Trophoblast cell (in vitro differentiated cells and primary cell): ENCODE results near the gene ASB13.

Source experiments
- DNase-seq, 2 donors: peaks; one replicate each; pipeline ENCODE4 v3.0.0-alpha.2; 2016
- H2AFZ ChIP-seq: 2 replicates; pipeline ENCODE4 v1.6.1; 2013; ENCODE audit warnings: low read length, moderate library complexity, mild to moderate bottlenecking; ENCODE audit not compliant: insufficient read depth, poor library complexity
- H2AK5ac ChIP-seq: 2 replicates; pipeline ENCODE4 v1.6.1; 2013; ENCODE audit warnings: mild to moderate bottlenecking, low read length
- H2BK120ac ChIP-seq: 2 replicates; pipeline ENCODE4 v1.6.1; 2013; ENCODE audit warnings: low read length, mild to moderate bottlenecking, moderate library complexity; ENCODE audit not compliant: insufficient read depth, poor library complexity
- H2BK12ac ChIP-seq: 2 replicates; pipeline ENCODE4 v1.6.1; 2013; ENCODE audit warnings: mild to moderate bottlenecking, low read length, moderate library complexity
- H2BK5ac ChIP-seq: 2 replicates; pipeline ENCODE4 v1.6.1; 2013; ENCODE audit warnings: low read length, low read depth, moderate library complexity, mild to moderate bottlenecking; ENCODE audit not compliant: poor library complexity
- H3K14ac ChIP-seq: 2 replicates; pipeline ENCODE4 v1.6.1; 2013; ENCODE audit warnings: mild to moderate bottlenecking, low read length
- H3K18ac ChIP-seq: 2 replicates; pipeline ENCODE4 v1.6.1; 2013; ENCODE audit warnings: mild to moderate bottlenecking, low read length
- H3K23ac ChIP-seq: 2 replicates; pipeline ENCODE4 v1.6.1; 2013; ENCODE audit warnings: low read length
- H3K27ac ChIP-seq: 2 replicates; pipeline ENCODE4 v1.5.1; 2013; ENCODE audit warnings: low read depth, mild to moderate bottlenecking, inconsistent platforms, low read length, moderate library complexity
- H3K27me3 ChIP-seq: 2 replicates; pipeline ENCODE4 v1.6.1; 2013; ENCODE audit warnings: inconsistent platforms, mild to moderate bottlenecking, low read length, moderate library complexity; ENCODE audit not compliant: insufficient read depth
- H3K36me3 ChIP-seq, 2 experiments: 1 replicate in 1 of 2; 2 replicates in 1 of 2; pipeline ENCODE4 v1.6.1; 2013; ENCODE audit warnings: low read length in 2 of 2, mild to moderate bottlenecking in 2 of 2, moderate library complexity in 1 of 2; ENCODE audit not compliant: insufficient read depth in 2 of 2, control insufficient read depth in 1 of 2
- H3K4ac ChIP-seq: 2 replicates; pipeline ENCODE4 v1.6.1; 2013; ENCODE audit warnings: low read depth, mild to moderate bottlenecking, low read length, moderate library complexity
- H3K4me1 ChIP-seq, 2 experiments: 1 replicate in 1 of 2; 2 replicates in 1 of 2; pipeline ENCODE4 v1.6.1; 2013; ENCODE audit warnings: low read length in 2 of 2, mild to moderate bottlenecking in 2 of 2, moderate library complexity in 1 of 2; ENCODE audit not compliant: insufficient read depth in 2 of 2, control insufficient read depth in 1 of 2
- H3K4me2 ChIP-seq: 2 replicates; pipeline ENCODE4 v1.6.1; 2013; ENCODE audit warnings: inconsistent platforms, mild to moderate bottlenecking, low read length, moderate library complexity
- H3K4me3 ChIP-seq: 2 replicates; pipeline ENCODE4 v1.5.1; 2013; ENCODE audit warnings: mild to moderate bottlenecking, low read depth, low read length, inconsistent platforms
- H3K79me1 ChIP-seq: one replicate; pipeline ENCODE4 v1.6.1; 2013; ENCODE audit warnings: low read length
- H3K79me2 ChIP-seq: 2 replicates; pipeline ENCODE4 v1.6.1; 2013; ENCODE audit warnings: low read length, mild to moderate bottlenecking; ENCODE audit not compliant: control insufficient read depth, insufficient read depth, poor library complexity
- H3K9ac ChIP-seq: 2 replicates; pipeline ENCODE4 v1.6.1; 2013; ENCODE audit warnings: mild to moderate bottlenecking, low read length
- H3K9me3 ChIP-seq: 2 replicates; pipeline ENCODE4 v1.6.1; 2013; ENCODE audit warnings: low read depth, mild to moderate bottlenecking, control low read depth, inconsistent platforms, low read length; ENCODE audit not compliant: insufficient read depth
- H4K12ac ChIP-seq: 2 replicates; pipeline ENCODE4 v1.6.1; 2013; ENCODE audit warnings: low read depth, mild to moderate bottlenecking, low read length, moderate library complexity
- H4K8ac ChIP-seq: 2 replicates; pipeline ENCODE4 v1.6.1; 2013; ENCODE audit warnings: low read depth, mild to moderate bottlenecking, low read length, moderate library complexity
- H4K91ac ChIP-seq: one replicate; pipeline ENCODE4 v1.6.1; 2013; ENCODE audit warnings: low read depth, mild to moderate bottlenecking, low read length, moderate library complexity
- WGBS: extraction: QIAGEN DNeasy Blood & Tissue Kit; methylation state at CpG from one replicate; pipeline ENCODE4 v1.1.7; 2013; ENCODE audit warnings: missing lambda C conversion rate; ENCODE audit not compliant: insufficient read length, insufficient coverage; ENCODE audit errors: extremely low coverage; 5-methylcytosine and 5-hydroxymethylcytosine counted together

Gene ASB13

DNA sequence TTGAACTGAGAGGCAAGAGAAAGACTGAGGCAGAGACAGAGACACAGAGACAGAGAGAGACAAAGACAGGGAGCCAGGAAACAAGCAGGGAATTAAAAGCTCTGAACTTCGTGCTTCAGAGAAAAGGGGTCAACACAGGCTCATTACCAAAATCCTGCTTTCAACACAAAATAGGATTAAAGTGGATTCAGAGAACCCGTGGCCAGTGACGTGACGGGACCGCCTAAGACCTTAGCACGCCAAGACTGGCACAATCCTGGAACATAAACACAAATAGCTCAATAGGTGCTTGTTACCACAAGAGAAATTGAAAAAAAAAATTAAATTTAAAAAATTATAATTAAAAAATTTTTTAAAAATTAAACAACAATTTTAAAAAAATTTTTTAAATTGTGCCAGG is 21.5 kb downstream of the ASB13 start:
- DNase-seq = no peak
- WGBS = no CpG with 5 or more reads among the region's 6 CpGs
- Histone ChIP-seq H3K9ac (no peak overlapping the region), H2BK5ac (no peak overlapping the region), H3K4ac (no peak overlapping the region), H4K91ac (no peak overlapping the region), H3K79me1 (no peaks in the 10 kb centered on the region), H3K4me3 (no peak overlapping the region), H3K4me1 (no peaks in the 10 kb centered on the region), H3K14ac (no peak overlapping the region), H3K18ac (no peak overlapping the region), H2BK12ac (no peak overlapping the region), H2AFZ (no peak overlapping the region), H3K79me2 (no peaks in the 10 kb centered on the region), H3K36me3 (peaks cover 8 to 16% of the 10 kb centered on the region in 2 experiments), H4K8ac (no peak overlapping the region), H3K27me3 (no peaks in the 10 kb centered on the region), H2AK5ac (no peak overlapping the region), H3K4me2 (no peak overlapping the region), H2BK120ac (no peak overlapping the region), H3K9me3 (peaks cover 2% of the 10 kb centered on the region), H3K23ac (no peak overlapping the region), H3K27ac (no peak overlapping the region), H4K12ac (no peak overlapping the region)

DNA sequence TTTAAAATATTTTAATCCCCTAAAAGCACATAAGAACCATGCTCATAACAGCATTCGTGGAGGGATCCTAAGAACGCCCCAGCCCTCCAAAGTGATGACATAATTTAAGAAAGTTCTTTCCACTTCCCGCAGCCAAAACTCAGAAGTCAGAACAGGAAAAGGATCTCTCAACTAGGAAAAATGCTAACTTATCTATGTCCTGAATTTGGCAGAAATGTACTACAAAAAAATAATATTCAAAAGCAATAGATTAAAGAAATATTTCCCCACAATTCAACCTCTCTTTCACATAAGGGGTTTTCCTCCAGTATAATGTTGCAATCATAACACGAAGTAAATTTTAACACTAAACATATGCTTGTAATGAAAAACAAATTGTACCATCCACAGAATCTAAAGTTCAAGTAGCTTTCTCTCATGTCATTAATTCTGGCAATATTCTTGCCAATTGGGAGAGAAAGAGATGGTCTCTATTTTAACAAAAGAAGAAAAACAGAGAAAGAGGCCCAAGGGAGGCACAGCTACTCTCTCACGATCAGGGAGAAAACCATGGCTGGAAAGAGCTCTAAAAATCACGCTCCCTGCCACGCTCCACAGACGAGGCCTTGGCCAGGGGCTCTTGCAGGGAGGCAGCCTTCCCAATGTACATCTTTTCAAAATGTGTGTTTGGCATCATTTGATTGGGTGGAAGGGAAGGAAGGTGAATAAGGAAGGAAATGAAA is 22.9 kb downstream of the ASB13 start:
- peaks cover 3% of the 10 kb centered on the region for H3K9me3 ChIP-seq
- no peak overlapping the region for H3K18ac ChIP-seq
- no peaks in the 10 kb centered on the region for H3K27me3 ChIP-seq
- no peak overlapping the region for H3K9ac ChIP-seq
- no peak overlapping the region for H4K8ac ChIP-seq
- H3K4ac ChIP-seq = no peak overlapping the region
- H3K27ac ChIP-seq = no peak overlapping the region
- H3K23ac ChIP-seq = no peak overlapping the region
- no peak overlapping the region for H2AK5ac ChIP-seq
- no CpG with 5 or more reads among the region's 8 CpGs for WGBS
- H3K4me2 ChIP-seq = no peak overlapping the region
- H4K12ac ChIP-seq = no peak overlapping the region
- H4K91ac ChIP-seq = no peak overlapping the region
- DNase-seq = no peak
- no peak overlapping the region for H3K14ac ChIP-seq
- no peaks in the 10 kb centered on the region for H3K79me2 ChIP-seq
- no peak overlapping the region for H2BK120ac ChIP-seq
- H2AFZ ChIP-seq = no peak overlapping the region
- H3K4me3 ChIP-seq = no peak overlapping the region
- H3K36me3 ChIP-seq = peaks cover 9 to 17% of the 10 kb centered on the region in 2 experiments
- H2BK5ac ChIP-seq = no peak overlapping the region
- no peaks in the 10 kb centered on the region for H3K4me1 ChIP-seq
- H2BK12ac ChIP-seq = no peak overlapping the region
- H3K79me1 ChIP-seq = no peaks in the 10 kb centered on the region

DNA sequence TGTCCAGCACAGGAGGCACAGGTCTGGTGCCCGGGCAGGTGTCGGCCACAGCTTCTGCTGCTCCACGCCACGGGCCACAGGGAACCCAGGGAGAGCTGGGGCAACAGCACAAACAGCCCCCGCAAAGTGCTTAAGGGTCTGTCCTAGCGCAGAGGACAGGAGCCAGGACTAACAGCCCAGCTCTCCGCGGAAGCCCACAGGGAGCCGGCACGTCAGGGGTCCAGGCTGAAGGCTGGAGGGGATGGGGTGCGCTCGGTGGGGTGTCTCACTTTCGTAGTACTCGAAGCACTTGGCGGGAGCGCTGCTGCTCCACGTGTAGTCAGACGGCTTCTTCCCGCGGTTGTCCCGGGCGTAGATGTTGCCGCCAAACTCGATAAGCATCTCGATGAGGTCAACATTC is 24.9 kb downstream of the ASB13 start:
- Histone ChIP-seq H3K14ac (no peak overlapping the region), H3K23ac (no peak overlapping the region), H3K4ac (no peak overlapping the region), H3K9ac (no peak overlapping the region), H2BK5ac (no peak overlapping the region), H3K27me3 (no peaks in the 10 kb centered on the region), H4K91ac (no peak overlapping the region), H2BK12ac (no peak overlapping the region), H2AFZ (no peak overlapping the region), H2AK5ac (no peak overlapping the region), H3K4me3 (no peak overlapping the region), H3K4me2 (no peak overlapping the region), H3K79me1 (no peaks in the 10 kb centered on the region), H2BK120ac (no peak overlapping the region), H3K9me3 (peaks cover 4% of the 10 kb centered on the region), H3K27ac (no peak overlapping the region), H4K12ac (no peak overlapping the region), H3K79me2 (no peaks in the 10 kb centered on the region), H3K36me3 (peaks cover 9 to 17% of the 10 kb centered on the region in 2 experiments), H3K18ac (no peak overlapping the region), H3K4me1 (no peaks in the 10 kb centered on the region), H4K8ac (no peak overlapping the region)
- no CpG with 5 or more reads among the region's 25 CpGs for WGBS
- DNase-seq = no peak

DNA sequence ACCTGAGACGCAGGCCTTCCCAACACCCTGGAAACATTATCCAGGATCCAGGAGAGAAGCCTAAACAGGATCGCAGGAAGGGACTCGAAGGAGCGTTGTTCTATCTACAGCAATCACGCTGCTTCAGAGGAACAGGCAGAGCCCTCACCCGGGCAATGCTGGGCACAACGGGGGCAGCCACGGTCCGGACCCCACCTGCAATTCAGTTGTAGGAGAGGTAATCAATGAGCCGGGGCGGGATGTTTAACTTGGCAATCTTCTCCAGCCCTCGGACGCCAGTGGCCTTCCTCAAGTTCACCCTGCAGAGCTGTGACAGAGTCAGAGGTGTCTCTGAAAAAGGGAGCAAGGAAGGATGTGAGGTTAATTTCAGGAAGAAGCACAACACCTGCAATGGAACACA is 25.9 kb downstream of the ASB13 start:
- no peak overlapping the region for H3K18ac ChIP-seq
- no peak overlapping the region for H2AK5ac ChIP-seq
- H3K14ac ChIP-seq = no peak overlapping the region
- H3K27ac ChIP-seq = no peak overlapping the region
- no peak overlapping the region for H3K9ac ChIP-seq
- H2BK120ac ChIP-seq = no peak overlapping the region
- WGBS = no CpG with 5 or more reads among the region's 13 CpGs
- H4K8ac ChIP-seq = no peak overlapping the region
- H4K12ac ChIP-seq = no peak overlapping the region
- H3K4ac ChIP-seq = no peak overlapping the region
- H2BK12ac ChIP-seq = no peak overlapping the region
- H2BK5ac ChIP-seq = no peak overlapping the region
- DNase-seq = no peak
- no peak overlapping the region for H3K4me3 ChIP-seq
- H3K9me3 ChIP-seq = peaks cover 4% of the 10 kb centered on the region
- no peaks in the 10 kb centered on the region for H3K79me1 ChIP-seq
- H3K4me2 ChIP-seq = no peak overlapping the region
- H2AFZ ChIP-seq = no peak overlapping the region
- H3K23ac ChIP-seq = no peak overlapping the region
- H3K79me2 ChIP-seq = no peaks in the 10 kb centered on the region
- H3K4me1 ChIP-seq = no peaks in the 10 kb centered on the region
- H3K36me3 ChIP-seq = peaks cover 9 to 17% of the 10 kb centered on the region in 2 experiments
- no peak overlapping the region for H4K91ac ChIP-seq
- H3K27me3 ChIP-seq = no peaks in the 10 kb centered on the region
